OCI-LY7 (cell line): ENCODE measurements around the gene CRYZL1. TPM values are rescaled to one million over a fixed set of nuclear protein-coding genes. Genes with fewer than 3 reads are reported as not detected.

Source experiments
- BruUV-seq: library from RNA; stranded (reverse); fragments of 400-500 nt; replicated peaks from 2 replicates; lab custom pipeline; 2021; lab: Mats Ljungman, UMichigan
- CTCF ChIA-PET: fragments of 300-600 bp; sonication (Branson Sonifier 250); formaldehyde crosslinking; loops from one replicate; lab custom pipeline; 2022; ENCODE audit warnings: antibody characterized with exemption; ENCODE audit not compliant: unreplicated experiment; lab: Charles Lee
- POLR2A ChIA-PET: fragments of 300-600 bp; sonication (Branson Sonifier 250); formaldehyde crosslinking; loops from one replicate; lab custom pipeline; 2022; ENCODE audit warnings: antibody characterized with exemption; lab: Charles Lee
- DNase-seq: peaks from one replicate; pipeline ENCODE4 v3.0.0-alpha.2; 2015; ENCODE audit warnings: low spot score
- H2AFZ ChIP-seq: fragments of 200-600 bp; sonication (generic), shearing (Covaris generic); 2 replicates; pipeline ENCODE4 v1.6.1; 2014; ENCODE audit warnings: mild to moderate bottlenecking, antibody characterized with exemption, low read length, moderate library complexity
- H3K27ac ChIP-seq: fragments of 200-600 bp; sonication (generic); 2 replicates; pipeline ENCODE4 v1.5.1; 2014; ENCODE audit warnings: mixed run types, low read depth, mild to moderate bottlenecking, moderate library complexity, low read length, inconsistent platforms; ENCODE audit not compliant: poor library complexity, severe bottlenecking
- H3K36me3 ChIP-seq: fragments of 200-600 bp; sonication (generic); 2 replicates; pipeline ENCODE4 v1.6.1; 2014; ENCODE audit warnings: mild to moderate bottlenecking, antibody characterized with exemption, low read length, moderate library complexity, mixed read lengths; ENCODE audit not compliant: insufficient read depth
- H3K4me1 ChIP-seq: fragments of 200-600 bp; sonication (generic); 2 replicates; pipeline ENCODE4 v1.5.1; 2014; ENCODE audit warnings: mild to moderate bottlenecking, low read length; ENCODE audit not compliant: insufficient read depth, poor library complexity, severe bottlenecking
- H3K4me2 ChIP-seq: fragments of 200-600 bp; sonication (generic); 2 replicates; pipeline ENCODE4 v1.6.1; 2014; ENCODE audit warnings: mild to moderate bottlenecking, low read length
- H3K4me3 ChIP-seq: fragments of 200-600 bp; sonication (generic); 2 replicates; pipeline ENCODE4 v1.5.1; 2014; ENCODE audit warnings: mild to moderate bottlenecking, low read depth, low read length; ENCODE audit not compliant: poor library complexity, severe bottlenecking
- H3K79me2 ChIP-seq: fragments of 200-600 bp; sonication (generic); 2 replicates; pipeline ENCODE4 v1.6.1; 2016; ENCODE audit warnings: low read depth, mild to moderate bottlenecking, low read length, moderate library complexity, mixed read lengths; ENCODE audit not compliant: insufficient read depth
- H3K9me2 ChIP-seq: fragments of 200-600 bp; sonication (generic); 2 replicates; pipeline ENCODE4 v1.6.1; 2016; ENCODE audit warnings: mild to moderate bottlenecking, low read length, mixed read lengths; ENCODE audit not compliant: insufficient read depth
- H3K9me3 ChIP-seq: fragments of 200-600 bp; sonication (generic); 2 replicates; pipeline ENCODE4 v1.6.1; 2014; ENCODE audit warnings: mild to moderate bottlenecking, mixed run types, low read length, mixed read lengths
- H4K20me1 ChIP-seq: fragments of 200-600 bp; sonication (generic); 2 replicates; pipeline ENCODE4 v1.6.1; 2014; ENCODE audit warnings: mild to moderate bottlenecking, antibody characterized with exemption, low read length, moderate library complexity, mixed read lengths; ENCODE audit not compliant: insufficient read depth
- EZH2phosphoT487 ChIP-seq: fragments of 200-600 bp; sonication (generic); IDR thresholded peaks from 2 replicates; pipeline ENCODE4 v1.6.1; 2018; ENCODE audit warnings: low read depth, borderline replicate concordance, mild to moderate bottlenecking, mixed run types, antibody characterized with exemption, low read length, moderate library complexity, mixed read lengths
- intact Hi-C: fragments of 100-400 bp; cut with micrococcal nuclease; formaldehyde crosslinking; loops from one replicate; pipeline ENCODE4 v1.10.0; 2022; ENCODE audit not compliant: unreplicated experiment
- total RNA-seq, 2 experiments: library from RNA; depleted of rRNA in 1 of 2; stranded (reverse); fragments of >200 nt in 1 of 2; shearing (Covaris generic) in 1 of 2; gene quantifications; 2 replicates each; pipeline ENCODE4 v1.2.3, GENCODE V29; 2014 to 2022
- TF ChIP-seq, protein P1 (sequence below): fragments of 200-600 bp; sonication (generic); conservative IDR thresholded peaks from 2 replicates; pipeline ENCODE4 v1.5.1; 2014; ENCODE audit warnings: mild to moderate bottlenecking, antibody characterized with exemption, low read length, moderate library complexity, mixed read lengths

Gene CRYZL1
- total RNA-seq, 2 experiments from 2014 or later = 26.4 to 37.9 TPM

DNA sequence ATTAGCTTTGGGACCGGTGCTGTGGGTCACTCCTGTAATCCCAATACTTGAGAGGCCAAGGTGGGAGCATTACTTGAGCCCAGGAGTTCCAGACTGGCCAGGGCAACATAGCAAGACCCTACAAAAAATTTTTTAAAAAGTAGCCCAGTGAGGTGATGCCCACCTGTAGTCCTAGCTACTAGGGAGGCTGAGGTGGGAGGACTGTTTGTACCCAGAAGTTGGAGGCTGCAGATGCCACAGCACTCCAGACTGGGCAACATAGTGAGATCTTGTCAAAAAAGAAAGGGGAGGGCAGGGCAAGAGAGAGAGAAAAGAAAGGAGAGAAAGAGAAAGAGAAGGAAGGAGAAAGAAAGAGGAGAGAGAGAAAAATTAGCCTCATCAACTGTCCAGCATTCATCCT is 7.0 kb upstream of the CRYZL1 start:
- Histone ChIP-seq H3K36me3 (no peaks in the 10 kb centered on the region), H3K4me1 (peaks cover under 1% of the 10 kb centered on the region), H4K20me1 (no peaks in the 10 kb centered on the region), H3K4me3 (no peak overlapping the region), H3K79me2 (no peaks in the 10 kb centered on the region), H2AFZ (no peak overlapping the region), H3K9me2 (no peaks in the 10 kb centered on the region), H3K9me3 (no peaks in the 10 kb centered on the region), H3K27ac (no peak overlapping the region), H3K4me2 (no peak overlapping the region)
- CTCF ChIA-PET = no interaction called here
- POLR2A ChIA-PET = no interaction called here
- DNase-seq = no peak
- intact Hi-C loops = no loop called here
- no peak for TF ChIP-seq EZH2phosphoT487
- TF ChIP-seq, protein P1, sequence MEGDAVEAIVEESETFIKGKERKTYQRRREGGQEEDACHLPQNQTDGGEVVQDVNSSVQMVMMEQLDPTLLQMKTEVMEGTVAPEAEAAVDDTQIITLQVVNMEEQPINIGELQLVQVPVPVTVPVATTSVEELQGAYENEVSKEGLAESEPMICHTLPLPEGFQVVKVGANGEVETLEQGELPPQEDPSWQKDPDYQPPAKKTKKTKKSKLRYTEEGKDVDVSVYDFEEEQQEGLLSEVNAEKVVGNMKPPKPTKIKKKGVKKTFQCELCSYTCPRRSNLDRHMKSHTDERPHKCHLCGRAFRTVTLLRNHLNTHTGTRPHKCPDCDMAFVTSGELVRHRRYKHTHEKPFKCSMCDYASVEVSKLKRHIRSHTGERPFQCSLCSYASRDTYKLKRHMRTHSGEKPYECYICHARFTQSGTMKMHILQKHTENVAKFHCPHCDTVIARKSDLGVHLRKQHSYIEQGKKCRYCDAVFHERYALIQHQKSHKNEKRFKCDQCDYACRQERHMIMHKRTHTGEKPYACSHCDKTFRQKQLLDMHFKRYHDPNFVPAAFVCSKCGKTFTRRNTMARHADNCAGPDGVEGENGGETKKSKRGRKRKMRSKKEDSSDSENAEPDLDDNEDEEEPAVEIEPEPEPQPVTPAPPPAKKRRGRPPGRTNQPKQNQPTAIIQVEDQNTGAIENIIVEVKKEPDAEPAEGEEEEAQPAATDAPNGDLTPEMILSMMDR = no peak
- no TSS peak for BruUV-seq

DNA sequence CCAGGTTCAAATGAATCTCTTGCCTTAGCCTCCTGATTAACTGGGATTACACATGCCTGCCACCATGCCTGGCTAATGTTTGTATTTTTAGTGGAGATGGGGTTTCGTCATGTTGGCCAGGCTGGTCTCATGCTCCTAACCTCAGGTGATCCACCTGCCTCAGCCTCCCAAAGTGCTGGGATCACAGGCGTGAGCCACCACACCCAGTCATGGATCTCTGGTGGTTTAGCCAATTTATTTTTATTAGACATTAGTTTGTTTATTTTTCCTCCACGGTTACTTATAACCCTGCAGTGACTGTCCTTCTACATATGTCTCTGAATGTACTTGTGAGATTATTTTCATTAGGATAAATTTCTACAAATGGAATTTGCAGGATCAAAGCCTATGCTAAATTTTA is 6.0 kb upstream of the CRYZL1 start:
- no peaks in the 10 kb centered on the region for H3K79me2 ChIP-seq
- POLR2A ChIA-PET = no interaction called here
- H3K9me2 ChIP-seq = no peaks in the 10 kb centered on the region
- CTCF ChIA-PET = no interaction called here
- no peaks in the 10 kb centered on the region for H3K9me3 ChIP-seq
- H3K4me3 ChIP-seq = no peak overlapping the region
- H4K20me1 ChIP-seq = no peaks in the 10 kb centered on the region
- no peaks in the 10 kb centered on the region for H3K36me3 ChIP-seq
- no peak for DNase-seq
- no peak overlapping the region for H3K4me2 ChIP-seq
- no peak overlapping the region for H3K27ac ChIP-seq
- TF ChIP-seq, protein P1 = no peak
- no peak for TF ChIP-seq EZH2phosphoT487
- no TSS peak for BruUV-seq
- intact Hi-C loops = no loop called here
- no peak overlapping the region for H2AFZ ChIP-seq
- peaks cover 6% of the 10 kb centered on the region for H3K4me1 ChIP-seq

DNA sequence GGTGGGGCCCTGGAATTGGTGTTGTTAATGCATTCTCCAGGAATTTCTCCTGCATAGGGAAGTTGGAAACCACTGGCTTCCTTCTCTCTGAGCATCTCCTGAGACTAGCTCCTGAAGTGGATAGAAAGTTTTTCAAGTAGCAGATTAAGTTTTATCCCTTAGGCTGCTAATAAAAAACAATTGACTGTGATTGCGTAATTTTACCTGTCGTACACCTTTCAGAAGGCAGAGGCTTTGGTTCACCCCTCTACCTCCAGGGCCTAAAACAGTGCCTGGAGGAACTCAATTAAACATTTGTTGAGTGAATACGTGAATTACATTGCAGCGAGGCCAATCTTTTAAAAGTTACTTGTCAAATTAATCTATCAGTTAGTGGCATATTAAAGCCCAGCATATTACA is 4.2 kb upstream of the CRYZL1 start:
- peaks cover 10% of the 10 kb centered on the region for H3K4me1 ChIP-seq
- no peak overlapping the region for H3K4me3 ChIP-seq
- H3K9me3 ChIP-seq = no peaks in the 10 kb centered on the region
- ChIA-PET CTCF (no interaction called here), POLR2A (interaction anchor here (0.5 to 1.2 kb wide), 3 partner anchors 15 to 1369 kb away, joined by 3 to 4 read pairs (median 3); no protein-coding TSS in a partner anchor)
- peaks cover 5% of the 10 kb centered on the region; the same call in 1 of the 2 replicates for H3K79me2 ChIP-seq
- BruUV-seq = no TSS peak
- intact Hi-C loops = no loop called here
- no peak overlapping the region for H2AFZ ChIP-seq
- DNase-seq = no peak
- no peak overlapping the region for H3K4me2 ChIP-seq
- no peaks in the 10 kb centered on the region for H3K36me3 ChIP-seq
- H3K27ac ChIP-seq = no peak overlapping the region
- TF ChIP-seq, protein P1 = no peak
- TF ChIP-seq EZH2phosphoT487 = no peak
- no peaks in the 10 kb centered on the region for H3K9me2 ChIP-seq
- H4K20me1 ChIP-seq = no peaks in the 10 kb centered on the region
